HG02870 (cell line): ENCODE data around the gene SPDYE6.
"Not testable (repeated sequence)": the region's sequence is repeated elsewhere in the genome, so short reads cannot be mapped to it uniquely, and the experiment has no call there.

Experiments
- ATAC-seq: cut with Tn5 transposase; IDR thresholded peaks from one replicate; pipeline ENCODE4 v1.9.1; 2021; ENCODE audit warnings: mild to moderate bottlenecking, moderate library complexity; ENCODE audit not compliant: unreplicated experiment

SPDYE6 gene

GRCh38 chr7:102356344-102356743 lies at the start of gene SPDYE6:
TSS of gene SPDYE6 (minus strand) at chr7:102356444. CDS start at chr7:102356023, 421 bp downstream.
- ATAC-seq, result not testable (repeated sequence)

GRCh38 chr7:102404862-102405188 lies 48.6 kb upstream of the SPDYE6 start:
- not testable (repeated sequence) for ATAC-seq

- peak; percentile 88 for ATAC-seq
These were observed 48.0 kb upstream of the SPDYE6 start for GRCh38 chr7:102404005-102404861.

GRCh38 chr7:102403563-102403962 lies 47.3 kb upstream of the SPDYE6 start:
- ATAC-seq, result no peak

- ATAC-seq, result no peak
These were observed 44.1 kb upstream of the SPDYE6 start for GRCh38 chr7:102400360-102400759.

- no peak for ATAC-seq
These were observed 42.3 kb upstream of the SPDYE6 start for GRCh38 chr7:102398543-102398942.

GRCh38 chr7:102396710-102397019 lies 40.4 kb upstream of the SPDYE6 start:
- ATAC-seq, result no peak

GRCh38 chr7:102395873-102396709 lies 39.8 kb upstream of the SPDYE6 start, which contains the start of gene PRKRIP1:
TSS of gene PRKRIP1 (plus strand) at chr7:102396363. CDS start at chr7:102396412, 49 bp downstream.
- peak; percentile 96 for ATAC-seq

- no peak for ATAC-seq
These were observed 39.3 kb upstream of the SPDYE6 start for GRCh38 chr7:102395592-102395872.

GRCh38 chr7:102393467-102393866 lies 37.2 kb upstream of the SPDYE6 start:
- ATAC-seq, result no peak

- no peak for ATAC-seq
These were observed 36.1 kb upstream of the SPDYE6 start for GRCh38 chr7:102392330-102392729.

- no peak for ATAC-seq
These were observed 34.6 kb upstream of the SPDYE6 start for GRCh38 chr7:102390697-102391484.

- no peak for ATAC-seq
These were observed 33.6 kb upstream of the SPDYE6 start for GRCh38 chr7:102389810-102390209.

- ATAC-seq, result no peak
These were observed 30.8 kb upstream of the SPDYE6 start for GRCh38 chr7:102387064-102387463.

GRCh38 chr7:102381696-102382425 lies 25.6 kb upstream of the SPDYE6 start:
- not testable (repeated sequence) for ATAC-seq

- ATAC-seq, result not testable (repeated sequence)
These were observed 24.6 kb upstream of the SPDYE6 start for GRCh38 chr7:102380837-102381236.

GRCh38 chr7:102376964-102377466 lies 20.8 kb upstream of the SPDYE6 start:
- ATAC-seq, result no peak

- ATAC-seq, result not testable (repeated sequence)
These were observed 16.6 kb upstream of the SPDYE6 start for GRCh38 chr7:102372796-102373195.

- not testable (repeated sequence) for ATAC-seq
These were observed 13.8 kb upstream of the SPDYE6 start for GRCh38 chr7:102370038-102370437.

- ATAC-seq, result not testable (repeated sequence)
These were observed 9.1 kb upstream of the SPDYE6 start for GRCh38 chr7:102365390-102365789.
